Measurements from ENCODE around the gene FAM240A.

The FAM240A gene

GRCh38 chr3:46628901-46629369, 16.6 kb downstream of the FAM240A start:
- DNase-seq: no peak

GRCh38 chr3:46629551-46630517, 17.5 kb downstream of the FAM240A start:
- DNase-seq: no peak

GRCh38 chr3:46632792-46633191, 20.5 kb downstream of the FAM240A start:
- no peak for DNase-seq

- DNase-seq: no peak
Observed at GRCh38 chr3:46634856-46635255, 22.5 kb downstream of the FAM240A start.

GRCh38 chr3:46639221-46639620, 26.9 kb downstream of the FAM240A start:
- no peak for DNase-seq

- no peak for DNase-seq
Observed at GRCh38 chr3:46640927-46641326, 28.6 kb downstream of the FAM240A start.

GRCh38 chr3:46642971-46643370, 30.6 kb downstream of the FAM240A start:
- no peak for DNase-seq

- DNase-seq: no peak
Observed at GRCh38 chr3:46643701-46644100, 31.4 kb downstream of the FAM240A start.

GRCh38 chr3:46646700-46647099, 34.4 kb downstream of the FAM240A start:
- DNase-seq: no peak

GRCh38 chr3:46648096-46648495, 35.8 kb downstream of the FAM240A start:
- no peak for DNase-seq

- no peak for DNase-seq
Observed at GRCh38 chr3:46649436-46649835, 37.1 kb downstream of the FAM240A start.

GRCh38 chr3:46651084-46651483, 38.8 kb downstream of the FAM240A start:
- no peak for DNase-seq

- DNase-seq: no peak
Observed at GRCh38 chr3:46655271-46655670, 42.9 kb downstream of the FAM240A start.

- peak; percentile 66 for DNase-seq
Observed at GRCh38 chr3:46656778-46657556, 44.6 kb downstream of the FAM240A start.

GRCh38 chr3:46659285-46659684, 47.0 kb downstream of the FAM240A start:
- DNase-seq: no peak

- no peak for DNase-seq
Observed at GRCh38 chr3:46660003-46660402, 47.7 kb downstream of the FAM240A start.

- no peak for DNase-seq
Observed at GRCh38 chr3:46660543-46661523, 48.5 kb downstream of the FAM240A start.

GRCh38 chr3:46661776-46662766, 49.7 kb downstream of the FAM240A start:
- no peak for DNase-seq

GRCh38 chr3:46662771-46663551, 50.6 kb downstream of the FAM240A start:
- no peak for DNase-seq

GRCh38 chr3:46663591-46664135, 51.3 kb downstream of the FAM240A start:
- peak; percentile 85 for DNase-seq

Measured in NCI-H2081 treated with DMSO at 0.1 percent for 48 hours (cell line).